H1 (cell line): ENCODE results near the gene LEKR1. TPM values are rescaled to one million over a fixed set of nuclear protein-coding genes. Genes with fewer than 3 reads are reported as not detected.

Experiments used
- CTCF ChIA-PET: fragments of 300-600 bp; sonication (Branson Sonifier 250); formaldehyde crosslinking; loops from one replicate; lab custom pipeline; 2021; ENCODE audit not compliant: partially characterized antibody; lab: Charles Lee
- POLR2A ChIA-PET: fragments of 300-600 bp; sonication (Branson Sonifier 250); formaldehyde crosslinking; loops from one replicate; lab custom pipeline; 2021; ENCODE audit warnings: inconsistent platforms; ENCODE audit not compliant: partially characterized antibody; lab: Charles Lee
- DNase-seq, 2 experiments: peaks; one replicate each; pipeline versions ENCODE4 v3.0.0 to v3.0.0-alpha.2; 2010 to 2022; ENCODE audit warnings: low spot score in 2 of 2, low read depth in 1 of 2, mixed read lengths in 1 of 2
- FAIRE-seq: peaks from 2 replicates; lab custom pipeline; 2011; peaks lifted over from hg19 to GRCh38; lab: Jason Lieb, UNC
- H2AFZ ChIP-seq: 2 replicates; pipeline ENCODE4 v1.8.1; 2012; ENCODE audit warnings: low read length, inconsistent platforms
- H2AK5ac ChIP-seq: 2 replicates; pipeline ENCODE4 v1.6.1; 2013; ENCODE audit warnings: low read depth, low read length
- H2BK120ac ChIP-seq: replicated peaks from 2 replicates; pipeline ENCODE3; 2013; ENCODE audit warnings: low read depth, low read length, inconsistent platforms
- H2BK12ac ChIP-seq: 2 replicates; pipeline ENCODE4 v1.6.1; 2013; ENCODE audit warnings: low read depth, low read length
- H2BK15ac ChIP-seq: 2 replicates; pipeline ENCODE4 v1.6.1; 2013; ENCODE audit warnings: low read length
- H2BK20ac ChIP-seq: 2 replicates; pipeline ENCODE4 v1.6.1; 2013; ENCODE audit warnings: low read length
- H2BK5ac ChIP-seq: 2 replicates; pipeline ENCODE4 v1.6.1; 2013; ENCODE audit warnings: low read depth, low read length
- H3K14ac ChIP-seq: 2 replicates; pipeline ENCODE4 v1.6.1; 2013; ENCODE audit warnings: inconsistent platforms; ENCODE audit not compliant: insufficient read length
- H3K18ac ChIP-seq: 2 replicates; pipeline ENCODE4 v1.6.1; 2013; ENCODE audit warnings: low read length; ENCODE audit errors: extremely low read depth
- H3K23ac ChIP-seq: 2 replicates; pipeline ENCODE4 v1.6.1; 2013; ENCODE audit warnings: inconsistent platforms; ENCODE audit not compliant: insufficient read length
- H3K23me2 ChIP-seq: 2 replicates; pipeline ENCODE4 v1.6.1; 2013; ENCODE audit warnings: low read depth, low read length
- H3K27ac ChIP-seq: 2 replicates; pipeline ENCODE4 v1.6.1; 2011; ENCODE audit warnings: low read depth, low read length, inconsistent platforms
- H3K27me3 ChIP-seq, 4 experiments: replicated peaks in 1 of 4; 1 replicate in 1 of 4; 2 replicates in 3 of 4; pipeline versions ENCODE4 v1.6.1 to v1.8.1; 2011 to 2013; ENCODE audit warnings: low read length in 3 of 4, mild to moderate bottlenecking in 3 of 4, inconsistent platforms in 2 of 4, mixed read lengths in 2 of 4, moderate library complexity in 1 of 4; ENCODE audit not compliant: control insufficient read depth in 3 of 4, insufficient read depth in 3 of 4; ENCODE audit errors: extremely low read depth in 1 of 4
- H3K36me3 ChIP-seq, 4 experiments: 2 replicates each; pipeline versions ENCODE4 v1.6.1 to v1.8.1; 2011 to 2013; ENCODE audit warnings: mild to moderate bottlenecking in 4 of 4, low read length in 3 of 4, moderate library complexity in 2 of 4, control low read depth in 1 of 4, inconsistent platforms in 1 of 4; ENCODE audit not compliant: insufficient read depth in 4 of 4, control insufficient read depth in 2 of 4
- H3K4ac ChIP-seq: replicated peaks from 2 replicates; pipeline ENCODE3; 2013; ENCODE audit warnings: low read length, low read depth, mixed read lengths, inconsistent platforms; ENCODE audit not compliant: insufficient read length
- H3K4me1 ChIP-seq, 4 experiments: replicated peaks in 1 of 4; 1 replicate in 1 of 4; 2 replicates in 3 of 4; pipeline versions ENCODE4 v1.6.1 to v1.8.1; 2011 to 2013; ENCODE audit warnings: low read length in 3 of 4, inconsistent platforms in 2 of 4, mixed read lengths in 1 of 4; ENCODE audit not compliant: insufficient read depth in 4 of 4, control insufficient read depth in 3 of 4
- H3K4me2 ChIP-seq, 2 experiments: 2 replicates each; pipeline versions ENCODE4 v1.6.1 to v1.8.1; 2011 to 2013; ENCODE audit warnings: low read depth in 2 of 2, low read length in 2 of 2, control low read depth in 1 of 2, inconsistent platforms in 1 of 2, mild to moderate bottlenecking in 1 of 2; ENCODE audit not compliant: insufficient read depth in 1 of 2
- H3K4me3 ChIP-seq, 4 experiments: fragments of 200-600, 300-600 bp in 1 of 4; sonication (generic), shearing (Covaris generic), sonication (Bioruptor Twin) in 1 of 4; 2 replicates each; pipeline versions ENCODE4 v1.5.1 to v1.8.1; 2011 to 2016; ENCODE audit warnings: low read length in 4 of 4, low read depth in 3 of 4, control low read depth in 2 of 4, inconsistent platforms in 2 of 4, mild to moderate bottlenecking in 2 of 4, mixed read lengths in 1 of 4, moderate library complexity in 1 of 4; ENCODE audit not compliant: insufficient read depth in 2 of 4; ENCODE audit errors: extremely low read depth in 1 of 4
- H3K56ac ChIP-seq: replicated peaks from 2 replicates; pipeline ENCODE3; 2013; ENCODE audit warnings: low read depth, mild to moderate bottlenecking, mixed read lengths, low read length, inconsistent platforms; ENCODE audit not compliant: insufficient read length
- H3K79me1 ChIP-seq: 2 replicates; pipeline ENCODE4 v1.6.1; 2013; ENCODE audit warnings: low read depth, low read length, control low read depth
- H3K79me2 ChIP-seq, 2 experiments: 2 replicates each; pipeline versions ENCODE4 v1.6.1 to v1.8.1; 2012 to 2013; ENCODE audit warnings: low read length in 2 of 2, mild to moderate bottlenecking in 2 of 2, inconsistent platforms in 1 of 2; ENCODE audit not compliant: insufficient read depth in 2 of 2, control insufficient read depth in 1 of 2
- H3K9ac ChIP-seq, 4 experiments: replicated peaks in 1 of 4; 1 replicate in 1 of 4; 2 replicates in 3 of 4; pipeline versions ENCODE4 v1.6.1 to v1.8.1; 2011 to 2013; ENCODE audit warnings: low read depth in 3 of 4, low read length in 3 of 4, control low read depth in 2 of 4, mild to moderate bottlenecking in 2 of 4, moderate library complexity in 2 of 4, inconsistent platforms in 1 of 4; ENCODE audit errors: extremely low read depth in 1 of 4
- H3K9me3 ChIP-seq, 2 experiments: 2 replicates each; pipeline versions ENCODE4 v1.6.1 to v1.8.1; 2012 to 2013; ENCODE audit warnings: mild to moderate bottlenecking in 2 of 2, moderate library complexity in 2 of 2, control low read depth in 1 of 2, inconsistent platforms in 1 of 2, low read depth in 1 of 2, low read length in 1 of 2, mixed read lengths in 1 of 2; ENCODE audit not compliant: insufficient read depth in 2 of 2
- H4K20me1 ChIP-seq, 2 experiments: replicated peaks in 1 of 2; 2 replicates each; pipeline versions ENCODE3 to v1.8.1; 2011 to 2013; ENCODE audit warnings: inconsistent platforms in 2 of 2, low read length in 2 of 2, mild to moderate bottlenecking in 1 of 2; ENCODE audit not compliant: insufficient read depth in 2 of 2, control insufficient read depth in 1 of 2
- H4K5ac ChIP-seq: 2 replicates; pipeline ENCODE4 v1.6.1; 2013; ENCODE audit warnings: low read length, low read depth, mixed read lengths, inconsistent platforms; ENCODE audit not compliant: insufficient read length
- H4K8ac ChIP-seq: 2 replicates; pipeline ENCODE4 v1.8.0; 2013; ENCODE audit warnings: mild to moderate bottlenecking, moderate library complexity, low read length, inconsistent platforms; ENCODE audit not compliant: insufficient read depth; ENCODE audit errors: extremely low read depth
- H4K91ac ChIP-seq: replicated peaks from 2 replicates; pipeline ENCODE3; 2013; ENCODE audit warnings: low read length, mixed read lengths, inconsistent platforms; ENCODE audit not compliant: insufficient read length
- CBX5 ChIP-seq: fragments of 300-800, 300-1000 bp; sonication (generic); IDR thresholded peaks from 2 replicates; pipeline ENCODE4 v1.7.1; 2016; ENCODE audit warnings: antibody characterized with exemption, low read length, low read depth
- RNF2 ChIP-seq: fragments of 200-900, 300-1000 bp; sonication (generic); IDR thresholded peaks from 2 replicates; pipeline ENCODE4 v1.7.1; 2016; ENCODE audit warnings: borderline replicate concordance, low read depth, mild to moderate bottlenecking, antibody characterized with exemption, low read length; ENCODE audit not compliant: poor library complexity, severe bottlenecking; ENCODE audit errors: missing control alignments
- SP1 ChIP-seq: IDR thresholded peaks from 2 replicates; pipeline ENCODE4 v1.6.1; 2011; ENCODE audit warnings: low read depth, low read length
- SP4 ChIP-seq: IDR thresholded peaks from 2 replicates; pipeline ENCODE4 v1.6.1; 2012; ENCODE audit warnings: low read length, inconsistent platforms
- WGBS, 2 experiments: shearing (Covaris generic) in 1 of 2; methylation state at CpG; one replicate each; pipeline versions ENCODE4 v1.1.6 to v1.1.7; 2013 to 2015; ENCODE audit warnings: low lambda C conversion rate in 2 of 2, mixed read lengths in 2 of 2, inconsistent platforms in 1 of 2, low coverage in 1 of 2, missing lambda C conversion rate in 1 of 2; ENCODE audit not compliant: insufficient replicate concordance in 2 of 2, insufficient coverage in 1 of 2, insufficient read length in 1 of 2; ENCODE audit errors: extremely low coverage in 1 of 2, missing lambda C conversion rate in 1 of 2; 5-methylcytosine and 5-hydroxymethylcytosine counted together
- polyA plus RNA-seq, 7 experiments: library from polyadenylated mRNA; depleted of rRNA in 3 of 7; stranded (reverse) in 5 of 7; unstranded in 2 of 7; fragments of >200 nt in 5 of 7; fragments of 200-250 nt in 2 of 7; gene quantifications; 1 replicate in 5 of 7; 2 replicates in 1 of 7; 4 replicates in 1 of 7; pipeline versions ENCODE4 v1.2.1 to v1.2.3, GENCODE V29; 2011 to 2013; ENCODE audit warnings: missing spikeins in 2 of 7, mixed read lengths in 2 of 7
- total RNA-seq: library from RNA; stranded (reverse); fragmentation: NEBNext Ultra II Directional; extraction: Animal tissue kit (Norgen Biotek cat#: 25700); gene quantifications from 2 replicates; pipeline ENCODE4 v1.2.1, GENCODE V29; 2021

The LEKR1 gene
- total and polyA plus RNA-seq, 2 of the 8 experiments (the other 6 are each of a cell fraction or from before 2014, with no cell fraction given), result 0.08 TPM; not detected in 1

- Histone ChIP-seq H3K23ac (no peak overlapping the region), H4K5ac (no peak overlapping the region), H4K91ac (no peak overlapping the region), H3K79me1 (no peaks in the 10 kb centered on the region), H3K23me2 (no peaks in the 10 kb centered on the region; the same call in 1 of the 2 replicates), H3K14ac (no peak overlapping the region), H3K4me3 (no peak overlapping the region), H3K9ac (no peak overlapping the region), H3K4me2 (no peak overlapping the region), H2BK20ac (no peak overlapping the region), H2AFZ (no peak overlapping the region), H2BK12ac (no peak overlapping the region), H2BK15ac (no peak overlapping the region; the same call in 1 of the 2 replicates), H3K4me1 (peaks cover 0 to 4% (median 1%) of the 10 kb centered on the region in 4 experiments; a peak in 1 of 7 replicates), H2AK5ac (no peak overlapping the region), H3K36me3 (no peaks in the 10 kb centered on the region), H4K8ac (no peak overlapping the region), H3K4ac (no peak overlapping the region), H3K79me2 (no peaks in the 10 kb centered on the region), H2BK120ac (no peak overlapping the region), H4K20me1 (no peaks in the 10 kb centered on the region), H3K56ac (no peak overlapping the region), H3K18ac (no peak overlapping the region), H3K9me3 (no peaks in the 10 kb centered on the region), H2BK5ac (no peak overlapping the region), H3K27me3 (no peaks in the 10 kb centered on the region), H3K27ac (no peak overlapping the region)
- 91% methylated on average over 3 of the region's 3 CpGs; no CpG with 5 or more reads in 1 of the 2 experiments for WGBS, 2 experiments
- TF ChIP-seq RNF2 (no peak), CBX5 (no peak), SP4 (no peak), SP1 (no peak)
- ChIA-PET CTCF (interaction anchor here (0.6 to 56.4 kb wide), 5 partner anchors 9 to 368 kb away, joined by 4 to 1014 read pairs (median 5); no protein-coding TSS in a partner anchor), POLR2A (no interaction called here)
- FAIRE-seq (no peak), DNase-seq (no peak)
Observed at GRCh38 chr3:157074490-157074889, 248.3 kb downstream of the LEKR1 start.
